Coronary artery (tissue), 2 donors: ENCODE results near the gene EGLN3.
"Not testable (repeated sequence)": the region's sequence is repeated elsewhere in the genome, so short reads cannot be mapped to it uniquely, and the experiment has no call there.

ENCODE experiments used
- DNase-seq: peaks from one replicate; pipeline ENCODE4 v3.0.0-alpha.2; 2017; ENCODE audit warnings: low spot score
- H3K27ac ChIP-seq, 2 donors: fragments of 200-600 bp; sonication (generic); one replicate each; pipeline ENCODE4 v1.5.1; 2016 to 2019
- H3K4me3 ChIP-seq: fragments of 200-600 bp; sonication (generic); 2 replicates; pipeline ENCODE4 v1.5.1; 2016; ENCODE audit warnings: mild to moderate bottlenecking, moderate library complexity
- CTCF ChIP-seq: fragments of 200-600 bp; sonication (generic); IDR thresholded peaks from one replicate; pipeline ENCODE4 v1.5.1; 2019; ENCODE audit warnings: antibody characterized with exemption

Gene EGLN3

GRCh38 chr14:33963892-33964291 lies 13.0 kb upstream of the EGLN3 start:
- no peak for DNase-seq

GRCh38 chr14:33962466-33962865 lies 11.6 kb upstream of the EGLN3 start:
- not testable (repeated sequence) for DNase-seq, H3K27ac ChIP-seq, H3K4me3 ChIP-seq

More at GRCh38 chr14:33963892-33964291, 13.0 kb upstream of the EGLN3 start:
- no peak overlapping the region for H3K4me3 ChIP-seq
- no peak overlapping the region for H3K27ac ChIP-seq
- no peak for TF ChIP-seq CTCF

- Histone ChIP-seq H3K27ac (no peak overlapping the region), H3K4me3 (no peak overlapping the region)
- no peak for TF ChIP-seq CTCF
- DNase-seq: no peak
These were observed 11.1 kb upstream of the EGLN3 start for GRCh38 chr14:33962016-33962415.

- DNase-seq: no peak
- Histone ChIP-seq H3K27ac (no peak overlapping the region), H3K4me3 (no peak overlapping the region)
- TF ChIP-seq CTCF: no peak
These were observed 8.8 kb upstream of the EGLN3 start for GRCh38 chr14:33959692-33960151.

- Histone ChIP-seq H3K4me3 (no peak overlapping the region), H3K27ac (no peak overlapping the region)
- no peak for TF ChIP-seq CTCF
- DNase-seq: no peak
These were observed 7.8 kb upstream of the EGLN3 start for GRCh38 chr14:33958605-33959226.

- no peak overlapping the region for H3K4me3 ChIP-seq
- H3K27ac ChIP-seq: no peak overlapping the region
- no peak for TF ChIP-seq CTCF
- DNase-seq: no peak
These were observed 7.1 kb upstream of the EGLN3 start for GRCh38 chr14:33957993-33958392.

GRCh38 chr14:33957299-33957698 lies 6.4 kb upstream of the EGLN3 start:
- no peak for DNase-seq
- TF ChIP-seq CTCF: no peak
- Histone ChIP-seq H3K27ac (no peak overlapping the region), H3K4me3 (no peak overlapping the region)
